Measurements from ENCODE around the gene HDC. TPM values are rescaled to one million over a fixed set of nuclear protein-coding genes. Genes with fewer than 3 reads are reported as not detected.

The HDC gene
- total RNA-seq, 2 donors from 2014 or later = 3.6 to 5.4 TPM

Other genes with a start within 250 kb of the HDC start
- gene ATP8B4, start 146.5 kb downstream of the HDC start, total RNA-seq = 10 to 100 TPM; 13.8 to 21.1 TPM
- gene SLC27A2, start 83.5 kb downstream of the HDC start, total RNA-seq = 1 to 10 TPM in 1 of 2 donors, under 1 TPM in 1; 0.33 to 1.1 TPM
- gene GABPB1, start 89.5 kb upstream of the HDC start, total RNA-seq = 10 to 100 TPM; 11.6 to 16.7 TPM
- gene USP8, start 158.7 kb upstream of the HDC start, total RNA-seq = 10 to 100 TPM; 53.1 to 61.0 TPM

Measured in posterior vena cava (tissue), 2 donors.